ENCODE data around the gene SFXN1. TPM values are rescaled to one million over a fixed set of nuclear protein-coding genes. Genes with fewer than 3 reads are reported as not detected.

SFXN1 gene
- total and polyA plus RNA-seq, 2 donors (not counting 3 experiments of a cell fraction or from before 2014, with no cell fraction given): 61.7 to 69.3 TPM

- no peaks in the 10 kb centered on the region for H3K9me1 ChIP-seq (replicated peaks; ENCODE audit: control insufficient read depth, extremely low read depth, insufficient read depth, low read length)
- H3K9me3 ChIP-seq (replicated peaks; ENCODE audit: control insufficient read depth, insufficient read depth, low read length): no peaks in the 10 kb centered on the region
- no peak overlapping the region for H3K9ac ChIP-seq (replicated peaks; ENCODE audit: extremely low read depth, insufficient read depth, low read length)
- H3K36me3 ChIP-seq (ENCODE audit: control insufficient read depth in 2 of 2, extremely low read depth in 1 of 2, insufficient read depth in 2 of 2, low read length in 2 of 2): peaks cover 17 to 30% of the 10 kb centered on the region in 2 experiments
- DNase-seq (ENCODE audit: low read depth, low spot score) (no peak), FAIRE-seq (no peak)
- TF ChIP-seq FOS (IDR thresholded peaks at IDR 0.05; ENCODE audit: borderline replicate concordance, insufficient read depth, low read length): no peak
- TF ChIP-seq CTCF (IDR thresholded peaks at IDR 0.05; ENCODE audit: extremely low read depth in 1 of 2, insufficient read depth in 1 of 2, low read depth in 1 of 2, low read length in 2 of 2): no peak
- TF ChIP-seq EZH2 (IDR thresholded peaks at IDR 0.05; ENCODE audit: borderline replicate concordance, low read depth, low read length, severe bottlenecking): no peak
- BruUV-seq (replicated peaks): no TSS peak
- no peaks in the 10 kb centered on the region for H3K27me3 ChIP-seq (ENCODE audit: control insufficient read depth in 2 of 2, insufficient read depth in 2 of 2, low read length in 2 of 2)
- ChIA-PET CTCF (no interaction called here), POLR2A (no interaction called here)
- H3K4me3 ChIP-seq (replicated peaks in 1 of 3; ENCODE audit: insufficient read depth in 1 of 3, low read depth in 1 of 3, low read length in 3 of 3): no peak overlapping the region
- no peak overlapping the region for H2AFZ ChIP-seq (ENCODE audit: low read depth, low read length)
- H3K4me1 ChIP-seq (ENCODE audit: control insufficient read depth, extremely low read depth, insufficient read depth, low read length): no peaks in the 10 kb centered on the region
- H3K4me2 ChIP-seq (ENCODE audit: insufficient read depth, low read length): no peak overlapping the region
- no peak overlapping the region for H3K27ac ChIP-seq (ENCODE audit: insufficient read depth, low read depth, low read length)
- H4K20me1 ChIP-seq (replicated peaks; ENCODE audit: control insufficient read depth, extremely low read depth, insufficient read depth, low read length): no peaks in the 10 kb centered on the region
- dilution Hi-C loops (cut with MboI; ENCODE audit: extremely low pct_ligation_motif_present, low sequenced_read_pairs): no loop called here
- no peaks in the 10 kb centered on the region for H3K79me2 ChIP-seq (ENCODE audit: control insufficient read depth, insufficient read depth, low read length)
- intact Hi-C loops (cut with micrococcal nuclease): no loop called here
Measured at GRCh38 chr5:175513726-175514125, 35.4 kb downstream of the SFXN1 start.

- no TSS peak for BruUV-seq (replicated peaks)
- no peaks in the 10 kb centered on the region for H3K27me3 ChIP-seq (ENCODE audit: control insufficient read depth in 2 of 2, insufficient read depth in 2 of 2, low read length in 2 of 2)
- H4K20me1 ChIP-seq (replicated peaks; ENCODE audit: control insufficient read depth, extremely low read depth, insufficient read depth, low read length): no peaks in the 10 kb centered on the region
- H2AFZ ChIP-seq (ENCODE audit: low read depth, low read length): no peak overlapping the region
- H3K27ac ChIP-seq (ENCODE audit: insufficient read depth, low read depth, low read length): no peak overlapping the region
- H3K4me3 ChIP-seq (replicated peaks in 1 of 3; ENCODE audit: insufficient read depth in 1 of 3, low read depth in 1 of 3, low read length in 3 of 3): no peak overlapping the region
- no peak for DNase-seq (ENCODE audit: low read depth, low spot score)
- H3K9me3 ChIP-seq (replicated peaks; ENCODE audit: control insufficient read depth, insufficient read depth, low read length): no peaks in the 10 kb centered on the region
- CTCF ChIA-PET: interaction anchor here (1.2 to 1.5 kb wide), 2 partner anchors 8 to 12 kb away, joined by 3 read pairs; no protein-coding TSS in a partner anchor
- H3K9ac ChIP-seq (replicated peaks; ENCODE audit: extremely low read depth, insufficient read depth, low read length): no peak overlapping the region
- POLR2A ChIA-PET: no interaction called here
- H3K4me1 ChIP-seq (ENCODE audit: control insufficient read depth, extremely low read depth, insufficient read depth, low read length): no peaks in the 10 kb centered on the region
- TF ChIP-seq CTCF (IDR thresholded peaks at IDR 0.05; ENCODE audit: extremely low read depth in 1 of 2, insufficient read depth in 1 of 2, low read depth in 1 of 2, low read length in 2 of 2): no peak
- no peak for TF ChIP-seq POLR2AphosphoS5 (IDR thresholded peaks at IDR 0.05; ENCODE audit: insufficient read depth, low read depth, low read length)
- TF ChIP-seq POLR2A (IDR thresholded peaks at IDR 0.05; ENCODE audit: low read depth, low read length): no peak
- TF ChIP-seq GATA2 (IDR thresholded peaks at IDR 0.05; ENCODE audit: insufficient read depth, insufficient read length, low read depth, low read length): no peak
- TF ChIP-seq MYC (IDR thresholded peaks at IDR 0.05; ENCODE audit: low read depth, low read length): no peak
- no peak for TF ChIP-seq EZH2 (IDR thresholded peaks at IDR 0.05; ENCODE audit: borderline replicate concordance, low read depth, low read length, severe bottlenecking)
- no peak for TF ChIP-seq FOS (IDR thresholded peaks at IDR 0.05; ENCODE audit: borderline replicate concordance, insufficient read depth, low read length)
- no peak for TF ChIP-seq MAX (IDR thresholded peaks at IDR 0.05; ENCODE audit: insufficient read depth, insufficient read length)
- no peak for TF ChIP-seq JUN (IDR thresholded peaks at IDR 0.05; ENCODE audit: borderline replicate concordance, insufficient read depth, insufficient read length, low read depth)
- dilution Hi-C loops (cut with MboI; ENCODE audit: extremely low pct_ligation_motif_present, low sequenced_read_pairs) (no loop called here), intact Hi-C loops (cut with micrococcal nuclease) (no loop called here)
- no peak for FAIRE-seq
- no peaks in the 10 kb centered on the region for H3K9me1 ChIP-seq (replicated peaks; ENCODE audit: control insufficient read depth, extremely low read depth, insufficient read depth, low read length)
- H3K79me2 ChIP-seq (ENCODE audit: control insufficient read depth, insufficient read depth, low read length): no peaks in the 10 kb centered on the region
- peaks cover 9 to 27% of the 10 kb centered on the region in 2 experiments for H3K36me3 ChIP-seq (ENCODE audit: control insufficient read depth in 2 of 2, extremely low read depth in 1 of 2, insufficient read depth in 2 of 2, low read length in 2 of 2)
- no peak overlapping the region for H3K4me2 ChIP-seq (ENCODE audit: insufficient read depth, low read length)
Measured at GRCh38 chr5:175516933-175517823, 38.8 kb downstream of the SFXN1 start.
